Left ventricle myocardium superior (tissue), 1 donor: Measurements from ENCODE around the gene FBXO38. TPM values are rescaled to one million over a fixed set of nuclear protein-coding genes. Genes with fewer than 3 reads are reported as not detected.
A peak's percentile ranks its signal among the peaks of the same experiment; 100 is the strongest.
"Not testable (repeated sequence)": the region's sequence is repeated elsewhere in the genome, so short reads cannot be mapped to it uniquely, and the experiment has no call there.

Experiments used
- ATAC-seq: fragments of 200-7000 bp; cut with Tn5 transposase; one replicate; pipeline ENCODE4 v1.9.1; 2020; ENCODE audit warnings: mild to moderate bottlenecking, moderate library complexity
- DNase-seq: peaks from one replicate; pipeline ENCODE4 v3.0.0-alpha.2; 2020
- intact Hi-C: fragments of 100-400 bp; cut with micrococcal nuclease; formaldehyde crosslinking; loops from one replicate; pipeline ENCODE4 v1.11.0; 2022
- total RNA-seq: library from RNA; stranded (reverse); fragmentation: NEBNext Ultra II Directional; extraction: Animal tissue kit (Norgen Biotek cat#: 25700); gene quantifications from one replicate; pipeline ENCODE4 v1.2.1, GENCODE V29; 2021
- donor health status: DM: no; HTN: yes; CAD: no; lungs with severe emphysema.

The FBXO38 gene
- total RNA-seq, 1 donor from 2014 or later = 41.2 TPM

DNA sequence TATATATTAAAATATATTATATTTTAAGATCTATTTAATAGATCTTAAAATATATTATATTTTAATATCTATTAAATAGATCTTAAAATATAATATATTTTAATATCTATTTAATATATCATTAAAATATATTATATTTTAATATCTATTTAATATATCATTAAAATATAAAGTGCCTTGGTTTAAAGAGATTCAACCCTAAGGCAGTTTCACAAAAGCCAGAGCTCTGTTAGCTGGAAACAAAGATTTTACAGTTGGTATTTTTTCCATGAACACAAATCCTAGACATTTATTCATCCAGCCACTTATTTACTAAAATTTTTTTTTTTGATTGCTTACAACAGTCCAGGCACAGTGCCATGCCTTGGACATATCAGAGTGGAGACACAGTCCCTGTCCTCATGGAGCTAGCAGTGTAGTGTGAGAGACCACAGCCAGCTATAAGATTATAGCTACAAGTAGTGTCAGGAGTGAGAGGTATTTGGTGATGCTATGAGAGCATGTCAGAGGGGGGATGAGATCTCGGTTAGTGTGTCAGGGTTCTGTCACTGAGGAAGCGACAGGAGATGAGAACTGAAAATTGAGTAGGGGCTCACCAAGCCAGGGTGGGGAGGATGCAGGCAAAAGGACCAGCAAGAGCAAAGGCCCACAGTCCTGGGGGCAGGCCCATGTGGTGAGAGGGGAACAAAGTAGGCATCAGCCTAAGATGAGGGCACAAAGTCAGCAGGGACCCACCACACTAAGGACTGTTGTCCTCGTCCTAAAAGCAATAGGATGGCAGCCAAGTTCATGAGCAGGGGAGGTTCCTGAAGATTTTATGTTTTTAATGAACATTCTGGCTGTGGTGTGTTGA, 74.5 kb downstream of the FBXO38 start:
- DNase-seq (no peak), ATAC-seq (no peak)
- intact Hi-C loops = no loop called here

DNA sequence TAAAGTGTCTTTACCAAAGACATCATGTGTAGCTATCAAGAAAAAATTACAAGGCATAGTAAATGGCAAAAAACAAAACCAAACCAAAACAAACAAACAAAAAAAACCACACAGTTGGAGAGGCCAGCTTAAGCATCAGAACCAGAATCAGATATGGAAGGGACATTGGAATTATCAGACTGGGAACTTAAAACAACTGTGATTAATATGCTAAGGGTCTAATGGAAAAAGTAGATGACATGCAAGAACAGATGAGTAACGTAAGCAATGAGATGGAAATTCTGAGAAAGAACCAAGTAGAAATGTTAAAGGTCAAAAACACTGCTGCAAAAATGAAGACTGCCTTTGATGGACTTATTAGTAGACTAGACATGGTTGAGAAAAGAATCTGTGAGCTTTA, 75.9 kb downstream of the FBXO38 start:
- no peak for ATAC-seq
- intact Hi-C loops = no loop called here
- no peak for DNase-seq

DNA sequence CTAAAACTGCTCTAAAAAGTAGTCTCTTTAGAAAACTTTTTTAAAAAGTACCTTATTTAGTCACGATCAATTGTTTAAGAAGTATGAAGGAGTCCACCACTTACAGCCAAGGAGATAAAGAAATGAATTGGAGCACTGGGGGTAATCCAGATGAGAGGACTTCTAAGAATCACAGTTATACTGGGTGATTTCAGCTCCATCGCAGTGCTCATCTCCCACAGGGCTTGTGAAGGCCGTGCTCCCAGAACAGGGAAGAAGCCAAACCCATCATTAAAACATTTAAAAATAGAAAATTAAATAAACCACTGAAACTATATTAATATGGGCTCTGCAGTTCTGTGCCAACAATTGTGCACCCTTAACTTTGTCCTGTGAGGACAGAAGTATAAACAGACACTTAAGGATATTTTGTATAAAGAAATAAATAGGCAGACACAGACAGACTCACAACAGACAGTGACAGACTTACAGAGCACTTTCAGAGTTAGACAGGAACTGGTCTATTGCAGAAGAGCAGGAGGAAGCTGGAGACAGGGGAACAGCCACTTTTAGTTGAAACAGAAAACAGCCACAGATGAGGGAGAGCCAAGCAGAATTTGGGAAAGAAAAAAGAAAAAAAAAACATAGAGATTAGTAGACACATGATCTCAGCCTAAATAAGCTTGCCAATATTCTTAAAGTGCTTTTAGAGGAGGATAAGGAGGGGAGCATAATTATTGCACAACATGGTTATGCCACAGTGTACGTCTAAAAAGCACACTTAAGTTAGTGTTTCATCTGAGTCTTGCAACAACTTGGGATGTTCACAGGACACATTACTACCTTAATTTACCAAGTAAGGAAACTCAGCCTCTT, 81.8 kb downstream of the FBXO38 start:
- no peak for DNase-seq
- intact Hi-C loops = no loop called here
- ATAC-seq = peak; percentile 75

DNA sequence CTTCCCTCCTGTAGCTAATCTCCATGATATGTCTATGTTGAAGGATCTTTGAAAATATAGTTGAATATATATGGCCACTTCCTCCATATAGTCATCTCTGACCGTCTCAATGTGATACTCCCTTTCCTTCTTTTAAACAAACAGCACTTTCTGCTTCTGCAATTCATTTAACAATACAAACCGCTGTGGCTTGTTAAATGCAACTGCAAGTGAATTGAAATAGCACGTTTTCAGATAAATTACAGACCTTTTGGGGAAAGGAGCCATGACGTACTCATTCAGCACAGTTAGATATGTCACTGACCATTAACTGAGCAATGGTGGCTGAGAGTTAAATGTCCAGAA, 82.5 kb downstream of the FBXO38 start:
- DNase-seq (no peak), ATAC-seq (no peak)
- intact Hi-C loops = no loop called here

DNA sequence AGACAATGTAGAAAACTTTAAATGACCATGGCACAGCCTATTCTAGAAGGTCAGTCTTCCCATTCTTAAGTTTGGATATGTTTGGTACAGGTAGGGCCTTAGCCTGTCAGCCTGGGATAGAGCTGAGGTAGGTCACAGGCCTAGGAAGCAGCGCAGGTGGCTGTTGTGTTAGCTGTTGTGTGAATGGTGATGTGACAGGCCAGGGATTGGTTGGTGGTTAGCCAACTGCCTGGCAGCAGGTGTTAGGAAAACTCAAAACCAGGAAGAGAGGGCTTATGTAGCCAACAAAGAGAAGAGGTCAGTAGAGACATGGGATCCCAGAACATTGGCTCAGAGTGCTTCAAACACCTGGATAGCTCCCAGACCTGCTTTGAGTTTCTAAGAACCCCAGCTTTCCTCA, 84.2 kb downstream of the FBXO38 start:
- DNase-seq = no peak
- intact Hi-C loops = no loop called here
- ATAC-seq = no peak

DNA sequence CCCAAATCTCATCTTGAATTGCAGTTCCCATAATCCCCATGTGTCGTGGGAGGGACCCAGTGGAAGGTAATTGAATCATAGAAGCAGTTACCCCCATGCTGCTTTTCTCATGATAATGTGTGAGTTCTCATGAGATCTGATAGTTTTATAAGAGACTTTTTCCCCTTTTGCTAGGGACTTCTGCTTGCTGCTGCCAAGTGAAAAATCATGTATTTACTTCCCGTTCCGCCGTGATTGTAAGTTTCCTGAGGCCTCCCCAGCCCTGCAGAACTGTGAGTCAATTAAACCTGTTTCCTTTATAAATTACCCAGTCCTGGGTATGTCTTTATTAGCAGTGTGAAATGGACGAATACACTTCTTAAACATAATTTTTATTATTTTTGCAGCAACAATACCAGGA, 85.0 kb downstream of the FBXO38 start:
- intact Hi-C loops, ATAC-seq, DNase-seq: not testable (repeated sequence)

DNA sequence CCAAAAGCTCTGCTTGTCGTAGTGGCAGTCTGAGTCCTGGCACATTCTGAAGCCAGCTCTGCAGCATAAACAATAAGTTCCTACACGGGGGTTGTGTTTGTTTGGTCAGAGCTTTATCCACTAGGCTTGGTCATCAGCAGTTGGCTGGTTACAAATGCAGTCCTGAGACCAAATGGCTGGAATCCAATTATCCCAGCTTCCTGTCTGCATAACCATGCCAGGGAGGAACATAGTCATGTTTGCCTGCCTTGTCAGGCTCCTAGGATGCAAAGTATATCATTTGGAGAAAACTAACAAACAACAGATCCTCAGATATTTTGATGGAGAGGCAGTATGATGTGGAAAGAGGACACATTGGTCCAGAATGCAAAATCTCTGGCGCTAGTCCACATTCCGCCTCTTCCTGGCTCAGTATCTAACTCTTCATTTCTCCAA, 85.8 kb downstream of the FBXO38 start:
- ATAC-seq (peak; percentile 71), DNase-seq (peak; percentile 40)
- intact Hi-C loops = no loop called here

DNA sequence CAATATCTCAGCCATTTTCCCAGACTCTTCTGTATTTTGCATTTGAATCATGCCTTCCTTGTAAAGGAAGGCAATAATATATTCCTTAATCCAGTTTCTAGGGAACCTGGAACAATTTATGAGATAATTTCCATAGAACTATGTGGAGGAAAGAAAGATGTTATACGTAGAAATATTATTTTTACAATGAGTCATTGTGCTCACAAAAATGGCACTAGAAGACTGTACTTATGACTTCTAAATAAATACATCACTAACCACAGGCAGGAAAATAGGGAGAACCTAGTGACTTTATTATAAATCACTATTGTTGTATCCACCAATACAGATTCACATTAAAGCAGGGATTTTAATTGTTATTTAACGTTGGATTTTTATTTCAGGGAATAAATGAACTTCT, 87.6 kb downstream of the FBXO38 start:
- intact Hi-C loops = no loop called here
- DNase-seq = no peak
- no peak for ATAC-seq

DNA sequence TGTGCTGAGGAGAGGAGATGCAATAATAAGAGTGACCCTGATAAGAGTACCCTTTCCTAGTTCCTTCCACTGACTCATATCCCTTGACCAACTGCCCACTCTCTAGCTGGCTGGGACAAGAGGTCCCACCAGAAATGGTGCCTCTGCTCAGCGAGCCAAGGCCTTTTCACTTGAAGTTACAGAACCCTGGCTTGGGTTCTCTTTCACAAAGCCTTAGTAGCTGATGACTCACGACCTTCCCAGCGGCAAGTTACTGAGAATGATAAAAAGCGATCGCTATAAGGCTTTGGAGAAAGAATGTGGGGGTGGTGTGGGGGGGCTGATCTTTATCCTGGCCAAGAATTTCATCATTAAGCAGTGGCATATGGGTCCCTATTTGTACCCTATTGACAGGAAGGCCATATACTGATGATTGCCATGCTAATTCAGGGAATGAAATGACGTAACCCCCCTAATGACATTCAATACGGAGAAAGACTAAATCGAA, 90.3 kb downstream of the FBXO38 start:
- DNase-seq (peak; percentile 70), ATAC-seq (peak; percentile 93)
- intact Hi-C loops = no loop called here

DNA sequence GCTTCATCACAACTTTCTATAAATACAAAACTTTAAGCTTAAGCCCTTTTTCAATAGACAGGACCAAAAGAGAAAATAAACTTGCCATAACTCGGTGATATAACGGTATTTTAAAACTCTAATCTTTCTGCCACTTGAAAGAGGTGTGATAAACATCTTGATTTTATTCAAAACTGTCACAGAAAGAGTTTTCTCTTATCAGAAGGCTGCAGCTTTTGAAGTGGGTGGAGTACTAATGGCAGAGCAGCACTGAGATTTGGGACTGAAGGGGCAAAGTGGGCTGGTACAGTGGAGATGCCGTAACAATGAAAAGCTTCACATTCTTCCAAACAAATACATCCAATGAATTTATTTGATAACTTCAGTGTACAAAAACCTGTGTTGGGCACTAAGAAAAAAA, 92.5 kb downstream of the FBXO38 start:
- intact Hi-C loops = no loop called here
- ATAC-seq = no peak
- DNase-seq = no peak

DNA sequence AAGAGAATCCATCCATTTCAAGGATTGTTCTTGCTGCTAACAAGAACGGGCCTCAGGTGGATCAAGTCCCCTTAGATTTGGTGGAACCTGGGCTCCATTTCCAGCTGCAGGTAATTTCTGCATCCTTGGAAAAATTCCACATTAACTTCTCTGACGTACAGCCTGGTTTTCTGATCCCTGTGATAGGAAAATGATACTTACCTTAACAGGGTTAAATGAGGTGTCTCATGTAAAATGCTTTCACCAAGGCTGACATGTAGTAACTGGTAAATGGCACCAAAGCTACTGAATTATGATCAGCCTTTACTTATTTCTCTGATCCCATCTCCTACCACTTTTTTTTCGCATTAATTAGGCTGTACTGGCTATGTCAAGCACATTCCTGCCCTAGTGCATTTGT, 93.7 kb downstream of the FBXO38 start:
- no peak for ATAC-seq
- no peak for DNase-seq
- intact Hi-C loops = no loop called here

DNA sequence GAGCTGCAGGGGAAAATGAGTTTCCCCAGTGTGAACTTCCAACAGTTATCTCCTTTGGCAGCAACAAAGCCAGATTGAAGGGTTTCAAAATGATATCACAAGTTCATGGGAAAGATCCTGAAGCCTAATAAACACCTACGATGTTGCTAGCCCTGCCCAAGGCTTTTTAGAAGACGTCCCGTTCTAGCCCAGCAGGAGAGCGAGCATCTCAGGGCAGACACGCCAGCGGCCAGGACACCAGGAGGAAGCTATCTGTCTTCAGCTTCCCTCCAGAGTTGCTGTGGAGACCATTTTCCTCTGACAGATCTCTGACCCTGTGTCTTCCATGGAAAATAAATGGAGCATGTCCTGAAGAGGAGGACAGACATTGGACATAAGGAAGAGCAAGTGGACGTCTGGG, 98.4 kb downstream of the FBXO38 start:
- DNase-seq (peak; percentile 56), ATAC-seq (peak; percentile 89)
- intact Hi-C loops = no loop called here

DNA sequence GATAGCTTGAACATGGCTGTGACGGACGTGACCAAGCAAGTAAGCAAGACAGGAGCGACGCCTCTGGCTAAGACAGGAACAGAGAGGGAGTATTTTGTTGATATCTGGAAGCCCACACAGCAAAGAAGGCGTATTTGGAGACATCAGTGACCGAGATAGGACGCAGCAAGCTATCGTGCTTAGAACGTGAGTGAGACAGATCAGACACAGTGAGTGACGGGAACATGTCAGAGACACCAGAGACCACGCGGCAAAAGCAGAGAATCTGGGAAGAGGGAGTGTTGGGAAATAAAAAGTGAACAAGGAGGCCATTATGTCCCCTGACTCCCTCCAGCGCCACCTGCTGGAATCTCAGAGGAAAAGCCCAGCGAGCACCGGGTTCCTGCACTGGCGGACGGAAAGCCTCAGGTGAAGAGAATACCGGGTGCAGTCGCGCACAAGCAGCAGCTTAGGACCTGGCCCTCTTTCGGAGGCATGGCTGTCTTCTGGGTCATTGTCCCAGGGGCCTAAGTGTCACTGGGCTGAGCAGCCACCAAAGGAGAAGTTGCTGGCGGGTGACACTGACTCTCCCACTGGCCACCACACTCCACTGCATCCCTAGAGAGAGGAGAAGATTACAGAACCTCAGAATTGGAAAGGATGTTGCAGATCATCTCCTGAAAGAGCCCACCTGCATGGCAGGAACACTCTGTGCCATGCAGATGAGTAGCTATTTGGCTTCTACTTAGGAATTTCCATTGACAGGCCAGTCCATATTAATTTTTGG, 99.1 kb downstream of the FBXO38 start:
- intact Hi-C loops = no loop called here
- DNase-seq = peak; percentile 55
- ATAC-seq = peak; percentile 59

DNA sequence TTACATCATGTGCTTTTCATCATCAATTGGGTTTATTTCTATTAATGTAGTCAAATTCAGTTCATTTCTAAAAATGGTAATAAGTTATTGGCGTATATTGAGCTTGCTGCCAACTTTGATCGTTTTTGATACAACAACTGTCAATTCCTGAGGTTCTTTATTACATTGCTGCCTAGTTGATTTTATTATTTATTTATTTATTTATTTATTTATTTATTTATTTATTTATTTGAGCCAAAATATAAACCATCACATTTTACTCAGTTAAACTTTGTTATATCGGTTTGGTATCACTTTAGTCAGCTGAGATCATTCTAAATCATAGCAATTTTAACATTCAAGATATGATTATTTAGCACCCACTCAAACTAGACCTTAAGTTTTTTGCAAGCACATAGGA, 100.0 kb downstream of the FBXO38 start:
- ATAC-seq (no peak), DNase-seq (no peak)
- intact Hi-C loops = no loop called here

DNA sequence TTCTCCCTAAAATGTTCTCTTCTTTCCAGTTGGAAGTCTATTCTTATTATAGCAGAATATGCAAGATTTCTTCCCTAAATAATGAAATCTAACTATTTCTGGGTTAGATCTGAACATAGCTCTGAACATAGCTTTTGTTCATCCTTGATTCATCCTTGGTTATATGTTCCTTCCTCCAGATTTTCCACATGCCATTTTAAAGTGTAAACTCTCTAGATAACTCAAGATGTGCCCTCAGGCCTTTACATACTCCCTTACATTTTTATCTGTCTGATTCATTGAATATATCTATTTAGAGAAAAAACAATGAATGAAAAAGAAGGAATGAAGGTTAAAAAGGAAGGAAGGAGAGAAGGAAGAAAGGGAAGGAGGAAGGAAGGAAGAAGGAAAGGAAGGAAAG, 100.9 kb downstream of the FBXO38 start:
- DNase-seq (no peak), ATAC-seq (no peak)
- intact Hi-C loops = no loop called here

DNA sequence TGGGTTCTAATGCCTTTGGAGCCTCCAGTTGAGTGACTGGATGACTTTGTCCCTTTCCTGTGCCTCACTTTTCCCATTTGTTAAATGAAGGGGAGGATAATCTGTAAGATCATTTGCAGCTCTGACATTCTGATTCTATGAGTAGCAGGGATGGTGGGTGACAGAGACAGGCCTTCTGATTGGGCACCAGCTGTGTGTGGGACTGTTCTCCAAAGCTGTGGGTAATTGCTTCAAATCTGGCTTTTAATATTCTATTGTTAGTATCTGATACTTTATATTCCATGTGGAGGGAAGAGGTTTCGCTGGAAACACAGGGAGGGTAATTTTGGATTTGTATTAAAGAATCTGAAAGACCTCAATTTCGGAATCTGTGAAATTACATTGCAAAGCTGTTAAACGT, 102.7 kb downstream of the FBXO38 start:
- intact Hi-C loops = no loop called here
- DNase-seq = no peak
- ATAC-seq = no peak

DNA sequence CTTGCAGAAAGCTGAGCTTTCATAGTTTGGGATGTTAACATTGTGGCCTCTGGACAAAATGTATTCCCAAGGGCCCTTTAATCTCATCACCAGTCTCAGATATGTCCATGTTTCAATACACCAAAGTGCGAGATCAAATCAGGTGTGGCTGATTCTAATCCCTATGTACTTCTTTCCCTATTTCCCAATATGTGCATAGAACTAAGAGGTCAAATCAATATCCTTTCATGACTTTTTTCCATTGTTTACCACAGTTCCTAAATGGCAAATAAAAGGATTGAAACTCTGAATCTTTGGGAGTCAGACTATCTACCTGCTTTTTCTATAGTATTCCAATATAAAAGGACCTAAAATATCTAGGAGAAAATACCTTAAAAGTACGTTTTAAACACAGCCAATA, 105.0 kb downstream of the FBXO38 start:
- no peak for DNase-seq
- no peak for ATAC-seq
- intact Hi-C loops = no loop called here

DNA sequence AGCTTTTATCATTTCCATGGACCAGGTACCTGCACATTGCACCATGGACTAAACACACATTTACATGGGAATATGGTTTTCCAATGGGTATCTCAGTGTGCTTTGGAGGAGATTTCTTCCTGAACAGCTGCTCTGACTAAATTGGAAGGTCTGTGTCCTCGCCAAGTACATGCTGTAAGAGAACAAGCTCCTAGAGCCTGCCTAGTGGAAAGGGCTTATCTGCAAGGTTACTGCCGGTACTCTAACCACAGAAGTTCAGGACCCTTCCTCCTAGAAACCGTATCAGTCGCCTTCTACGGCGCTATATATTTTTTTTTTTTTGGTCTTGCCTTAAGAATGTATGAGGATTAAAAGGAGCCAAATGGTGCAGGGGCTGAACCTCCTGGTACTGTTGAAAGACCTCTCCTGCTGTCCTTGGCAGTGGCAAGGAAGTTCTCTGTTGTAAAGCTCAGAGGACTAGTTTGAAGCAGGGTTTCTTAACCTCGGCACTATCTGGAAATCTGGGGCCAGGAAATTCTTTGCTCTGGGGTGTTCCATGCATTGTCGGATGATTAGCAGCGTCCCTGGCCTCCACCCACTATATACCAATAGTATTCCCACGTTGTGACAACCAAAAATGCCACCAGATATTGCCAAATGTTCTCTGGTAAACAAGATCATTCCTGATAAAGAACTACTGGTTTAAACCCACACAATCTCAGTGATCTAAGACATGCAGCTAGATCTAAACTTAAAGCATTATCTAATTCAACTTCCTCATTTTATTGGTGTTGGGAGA, 107.4 kb downstream of the FBXO38 start:
- peak; percentile 96 for ATAC-seq
- intact Hi-C loops = no loop called here

DNA sequence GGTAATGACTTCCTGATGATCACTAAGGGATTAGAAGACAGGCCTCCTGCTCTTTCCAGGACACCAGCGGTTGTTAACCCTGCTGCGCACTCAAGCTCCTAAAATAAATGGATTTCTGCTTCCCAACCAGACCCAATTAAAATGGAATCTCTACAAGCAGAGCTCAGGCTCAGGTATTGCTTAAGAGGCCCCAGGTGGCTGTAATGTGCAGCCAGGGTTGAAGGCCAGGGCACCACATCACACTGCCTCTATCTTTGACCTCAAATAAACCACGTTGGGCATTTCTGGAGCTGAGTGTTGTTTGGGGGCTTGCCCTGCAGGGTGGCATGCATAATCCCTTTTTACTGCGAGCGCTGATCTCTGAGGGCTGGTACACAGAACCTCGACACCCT, 108.0 kb downstream of the FBXO38 start:
- ATAC-seq (peak; percentile 21), DNase-seq (no peak)
- intact Hi-C loops = no loop called here

More for the DNA sequence above, 107.4 kb downstream of the FBXO38 start:
- no peak for DNase-seq
